ENCODE measurements around the gene GRB2.

DNA sequence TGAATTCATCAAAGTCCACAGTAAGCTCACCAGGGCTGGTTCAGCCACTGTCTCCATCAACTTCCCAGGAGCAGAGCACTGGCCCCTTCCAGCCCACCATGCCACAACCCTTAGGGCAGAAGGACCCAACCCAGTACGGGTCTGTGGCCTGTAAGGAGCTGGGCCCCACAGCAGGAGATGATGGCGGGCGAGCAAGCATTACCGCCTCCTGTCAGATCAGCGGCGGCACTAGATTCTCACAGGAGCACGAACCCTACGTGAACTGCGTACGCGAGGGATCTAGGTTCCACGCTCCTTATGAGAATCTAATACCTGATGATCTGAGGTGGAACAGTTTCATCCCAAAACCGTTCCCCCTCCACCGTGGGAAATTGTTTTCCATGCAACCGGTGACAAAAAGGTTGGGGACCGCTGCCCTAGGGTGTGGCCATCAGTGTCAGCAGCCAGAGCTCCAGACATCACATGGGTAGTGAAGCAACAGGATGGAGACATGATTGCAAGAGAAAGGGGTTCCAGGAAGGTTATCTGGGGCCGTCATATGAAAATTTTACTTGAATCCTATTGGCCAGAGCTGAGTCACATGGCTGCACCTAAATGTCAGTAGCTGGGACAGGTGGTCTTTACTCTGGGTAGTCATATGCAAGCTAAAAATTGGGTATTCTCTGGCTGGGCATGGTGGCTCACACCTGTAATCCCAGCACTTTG lies 103.8 kb downstream of the GRB2 start:
- no peak for TF ChIP-seq POLR2A (IDR thresholded peaks at IDR 0.05)
- TF ChIP-seq, protein P1, sequence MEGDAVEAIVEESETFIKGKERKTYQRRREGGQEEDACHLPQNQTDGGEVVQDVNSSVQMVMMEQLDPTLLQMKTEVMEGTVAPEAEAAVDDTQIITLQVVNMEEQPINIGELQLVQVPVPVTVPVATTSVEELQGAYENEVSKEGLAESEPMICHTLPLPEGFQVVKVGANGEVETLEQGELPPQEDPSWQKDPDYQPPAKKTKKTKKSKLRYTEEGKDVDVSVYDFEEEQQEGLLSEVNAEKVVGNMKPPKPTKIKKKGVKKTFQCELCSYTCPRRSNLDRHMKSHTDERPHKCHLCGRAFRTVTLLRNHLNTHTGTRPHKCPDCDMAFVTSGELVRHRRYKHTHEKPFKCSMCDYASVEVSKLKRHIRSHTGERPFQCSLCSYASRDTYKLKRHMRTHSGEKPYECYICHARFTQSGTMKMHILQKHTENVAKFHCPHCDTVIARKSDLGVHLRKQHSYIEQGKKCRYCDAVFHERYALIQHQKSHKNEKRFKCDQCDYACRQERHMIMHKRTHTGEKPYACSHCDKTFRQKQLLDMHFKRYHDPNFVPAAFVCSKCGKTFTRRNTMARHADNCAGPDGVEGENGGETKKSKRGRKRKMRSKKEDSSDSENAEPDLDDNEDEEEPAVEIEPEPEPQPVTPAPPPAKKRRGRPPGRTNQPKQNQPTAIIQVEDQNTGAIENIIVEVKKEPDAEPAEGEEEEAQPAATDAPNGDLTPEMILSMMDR (IDR thresholded peaks at IDR 0.05): no peak
